Measurements from ENCODE around the gene SKAP1. TPM values are rescaled to one million over a fixed set of nuclear protein-coding genes. Genes with fewer than 3 reads are reported as not detected.

Gene SKAP1
- polyA plus RNA-seq, 3 donors, result 0.13 to 1.0 (median 0.52) TPM

GRCh38 chr17:48225725-48226567 lies 204.1 kb downstream of the SKAP1 start:
- Mint-ChIP-seq H3K27me3 (ENCODE audit: low read depth in 3 of 3) (peaks cover 4 to 5% (median 4%) of the 10 kb centered on the region in 3 donors), H3K4me1 (no peaks in the 10 kb centered on the region), H3K4me3 (no peak overlapping the region), H3K36me3 (no peaks in the 10 kb centered on the region), H3K9me3 (no peaks in the 10 kb centered on the region), H3K27ac (no peak overlapping the region)
- Histone ChIP-seq H3K36me3 (replicated peaks in 1 of 2; ENCODE audit: control insufficient read depth in 1 of 2, insufficient read depth in 2 of 2, low read length in 2 of 2) (no peaks in the 10 kb centered on the region), H3K4me2 (replicated peaks; ENCODE audit: extremely low read depth, low read length, poor library complexity, severe bottlenecking) (no peak overlapping the region), H3K27me3 (ENCODE audit: control insufficient read depth in 2 of 2, insufficient read depth in 2 of 2, low read length in 2 of 2) (peaks cover 2 to 9% of the 10 kb centered on the region in 2 donors), H3K4me3 (replicated peaks in 1 of 3; ENCODE audit: low read depth in 2 of 3, low read length in 3 of 3) (no peak overlapping the region), H3K9me3 (replicated peaks in 1 of 2; ENCODE audit: control insufficient read depth in 1 of 2, insufficient read depth in 1 of 2, low read length in 2 of 2) (no peaks in the 10 kb centered on the region), H4K20me1 (ENCODE audit: insufficient read depth, low read length) (no peaks in the 10 kb centered on the region), H3K4me1 (ENCODE audit: control insufficient read depth in 1 of 2, insufficient read depth in 2 of 2, low read length in 2 of 2) (no peaks in the 10 kb centered on the region), H3K79me2 (ENCODE audit: insufficient read depth, low read length) (no peaks in the 10 kb centered on the region), H2AFZ (ENCODE audit: insufficient read depth, low read depth, low read length, poor library complexity, severe bottlenecking) (no peak overlapping the region), H3K27ac (ENCODE audit: low read depth in 1 of 2, low read length in 2 of 2) (no peak overlapping the region), H3K9ac (ENCODE audit: insufficient read depth, low read length, poor library complexity, severe bottlenecking) (no peak overlapping the region)
- intact Hi-C loops (cut with micrococcal nuclease), result no loop called here
- DNase-seq, result no peak
- 95% methylated on average over 3 of the region's 6 CpGs for WGBS (ENCODE audit: insufficient coverage)
- TF ChIP-seq CTCF (IDR thresholded peaks at IDR 0.05), result no peak

- Histone ChIP-seq H3K27ac (ENCODE audit: low read depth in 1 of 2, low read length in 2 of 2) (no peak overlapping the region), H3K4me2 (replicated peaks; ENCODE audit: extremely low read depth, low read length, poor library complexity, severe bottlenecking) (no peak overlapping the region), H3K27me3 (ENCODE audit: control insufficient read depth in 2 of 2, insufficient read depth in 2 of 2, low read length in 2 of 2) (peaks cover 0 to 11% of the 10 kb centered on the region in 2 donors), H2AFZ (ENCODE audit: insufficient read depth, low read depth, low read length, poor library complexity, severe bottlenecking) (no peak overlapping the region), H4K20me1 (ENCODE audit: insufficient read depth, low read length) (no peaks in the 10 kb centered on the region), H3K4me1 (ENCODE audit: control insufficient read depth in 1 of 2, insufficient read depth in 2 of 2, low read length in 2 of 2) (no peaks in the 10 kb centered on the region), H3K36me3 (replicated peaks in 1 of 2; ENCODE audit: control insufficient read depth in 1 of 2, insufficient read depth in 2 of 2, low read length in 2 of 2) (no peaks in the 10 kb centered on the region), H3K79me2 (ENCODE audit: insufficient read depth, low read length) (no peaks in the 10 kb centered on the region), H3K9me3 (replicated peaks in 1 of 2; ENCODE audit: control insufficient read depth in 1 of 2, insufficient read depth in 1 of 2, low read length in 2 of 2) (no peaks in the 10 kb centered on the region), H3K9ac (ENCODE audit: insufficient read depth, low read length, poor library complexity, severe bottlenecking) (no peak overlapping the region), H3K4me3 (replicated peaks in 1 of 3; ENCODE audit: low read depth in 2 of 3, low read length in 3 of 3) (no peak overlapping the region)
- Mint-ChIP-seq H3K27ac (no peak overlapping the region), H3K9me3 (no peaks in the 10 kb centered on the region), H3K4me1 (no peaks in the 10 kb centered on the region), H3K4me3 (no peak overlapping the region), H3K27me3 (ENCODE audit: low read depth in 3 of 3) (peaks cover 7 to 8% (median 7%) of the 10 kb centered on the region in 3 donors), H3K36me3 (no peaks in the 10 kb centered on the region)
- no peak for TF ChIP-seq CTCF (IDR thresholded peaks at IDR 0.05)
- DNase-seq, result no peak
- intact Hi-C loops (cut with micrococcal nuclease), result no loop called here
Observed at GRCh38 chr17:48223945-48224344, 206.1 kb downstream of the SKAP1 start.
